GM12874 (cell line): ENCODE results near the gene ORC3.
A peak's percentile ranks its signal among the peaks of the same experiment; 100 is the strongest.

Experiments
- CTCF ChIP-seq: IDR thresholded peaks from 2 replicates; pipeline ENCODE4 v1.5.1; 2011; ENCODE audit warnings: low read depth, mild to moderate bottlenecking, control low read depth, low read length, moderate library complexity; ENCODE audit not compliant: insufficient read depth

Gene ORC3

GRCh38 chr6:87700397-87701343 lies 110.7 kb downstream of the ORC3 start:
- 0 out of 2 replicates have a peak, but pooled peaks have one; percentile 15 for TF ChIP-seq CTCF

- no peak for TF ChIP-seq CTCF
Measured at GRCh38 chr6:87701344-87701675, 111.4 kb downstream of the ORC3 start.

- no peak for TF ChIP-seq CTCF
Measured at GRCh38 chr6:87701676-87702588, 112.0 kb downstream of the ORC3 start, which contains the start of gene AKIRIN2. AKIRIN2 (minus strand) TSS chr6:87702233; CDS start chr6:87701684, 549 bp downstream.

GRCh38 chr6:87702589-87702945 lies 112.6 kb downstream of the ORC3 start:
- TF ChIP-seq CTCF, result no peak

- TF ChIP-seq CTCF, result no peak
Measured at GRCh38 chr6:87705070-87705691, 115.2 kb downstream of the ORC3 start.

GRCh38 chr6:87706187-87706966 lies 116.4 kb downstream of the ORC3 start:
- no peak for TF ChIP-seq CTCF
